HEK293T (cell line): ENCODE results near the gene PMVK.

Experiments used
- BHLHE40 ChIP-seq: fragments of 450-650 bp; IDR thresholded peaks from 2 replicates; pipeline ENCODE4 v1.6.1; 2016; ENCODE audit warnings: mild to moderate bottlenecking, moderate library complexity, borderline replicate concordance
- ELF4 ChIP-seq: fragments of 450-650 bp; IDR thresholded peaks from 2 replicates; pipeline ENCODE4 v1.6.1; 2017; ENCODE audit warnings: antibody characterized with exemption
- L3MBTL2 ChIP-seq: fragments of 450-650 bp; conservative IDR thresholded peaks from 2 replicates; pipeline ENCODE4 v1.6.1; 2016; ENCODE audit warnings: mild to moderate bottlenecking
- TARDBP ChIP-seq: fragments of 450-650 bp; IDR thresholded peaks from 2 replicates; pipeline ENCODE4 v1.6.1; 2016
- TF ChIP-seq, protein P1 (sequence below): fragments of 450-650 bp; IDR thresholded peaks from 2 replicates; pipeline ENCODE4 v1.6.1; 2016

DNA sequence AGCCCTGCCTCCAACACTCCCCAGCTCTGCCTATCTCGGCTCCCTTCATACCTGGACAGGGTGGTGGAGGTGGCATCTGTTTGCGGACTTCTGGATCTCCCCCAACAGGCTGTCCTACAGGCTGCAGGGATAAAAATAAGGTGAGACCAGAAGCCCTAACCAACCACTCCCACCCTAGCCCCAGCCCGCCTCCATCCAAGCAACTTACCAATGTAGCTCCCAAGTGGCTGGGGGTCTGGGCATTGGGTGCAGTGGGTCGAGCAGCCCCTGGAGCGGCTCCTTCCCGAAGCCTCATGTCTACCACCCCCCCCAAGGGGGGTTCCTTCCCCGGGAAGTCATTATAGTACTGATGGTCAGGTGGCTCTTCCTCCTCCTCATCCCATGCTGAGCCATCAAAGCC lies 29.6 kb upstream of the PMVK start:
- TF ChIP-seq ELF4 = no peak
- no peak for TF ChIP-seq BHLHE40
- TF ChIP-seq, protein P1, sequence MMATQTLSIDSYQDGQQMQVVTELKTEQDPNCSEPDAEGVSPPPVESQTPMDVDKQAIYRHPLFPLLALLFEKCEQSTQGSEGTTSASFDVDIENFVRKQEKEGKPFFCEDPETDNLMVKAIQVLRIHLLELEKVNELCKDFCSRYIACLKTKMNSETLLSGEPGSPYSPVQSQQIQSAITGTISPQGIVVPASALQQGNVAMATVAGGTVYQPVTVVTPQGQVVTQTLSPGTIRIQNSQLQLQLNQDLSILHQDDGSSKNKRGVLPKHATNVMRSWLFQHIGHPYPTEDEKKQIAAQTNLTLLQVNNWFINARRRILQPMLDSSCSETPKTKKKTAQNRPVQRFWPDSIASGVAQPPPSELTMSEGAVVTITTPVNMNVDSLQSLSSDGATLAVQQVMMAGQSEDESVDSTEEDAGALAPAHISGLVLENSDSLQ = no peak
- no peak for TF ChIP-seq TARDBP
- no peak for TF ChIP-seq L3MBTL2
